ENCODE results near the gene KRTAP10-7.

Gene KRTAP10-7

DNA sequence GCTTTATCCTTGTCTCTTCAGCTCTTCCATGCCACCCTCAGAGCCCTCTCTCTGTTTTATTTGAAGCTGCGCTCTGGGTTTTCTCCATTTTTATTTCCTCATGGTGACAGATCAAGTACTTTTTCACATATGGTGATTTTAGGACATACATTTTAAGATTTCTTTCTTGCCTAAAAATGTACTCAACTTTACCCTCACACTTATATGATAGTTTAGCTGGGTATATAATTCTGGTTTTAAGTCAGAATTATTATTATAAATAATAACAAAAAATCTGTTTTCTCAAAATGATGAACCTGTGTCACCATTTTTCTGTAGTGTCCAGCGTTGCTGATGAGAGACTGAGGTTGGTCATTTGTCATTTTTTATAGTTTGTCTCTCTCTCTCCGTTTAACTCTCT is 19.2 kb upstream of the KRTAP10-7 start:
- no peaks in the 10 kb centered on the region for H4K20me1 ChIP-seq (ENCODE audit: insufficient read depth, low read length, poor library complexity, severe bottlenecking)
- H3K36me3 ChIP-seq (ENCODE audit: insufficient read depth, low read length): no peaks in the 10 kb centered on the region
- H3K27me3 ChIP-seq (ENCODE audit: insufficient read depth, low read length, poor library complexity, severe bottlenecking): no peaks in the 10 kb centered on the region
- no peaks in the 10 kb centered on the region for H3K79me2 ChIP-seq (ENCODE audit: insufficient read depth, low read length)
- no peaks in the 10 kb centered on the region for H3K4me1 ChIP-seq (ENCODE audit: insufficient read depth, low read length, poor library complexity, severe bottlenecking)
- H3K4me2 ChIP-seq (ENCODE audit: low read depth, low read length, poor library complexity, severe bottlenecking): no peak overlapping the region
- H3F3A ChIP-seq (ENCODE audit: low read depth): no peaks in the 10 kb centered on the region; the same call in 1 of the 2 replicates
- no peak overlapping the region for H3K9ac ChIP-seq (ENCODE audit: low read depth, low read length, poor library complexity, severe bottlenecking)
- TF ChIP-seq EZH2phosphoT487 (IDR thresholded peaks at IDR 0.05; ENCODE audit: borderline replicate concordance): no peak
- TF ChIP-seq CTCF (conservative IDR thresholded peaks at IDR 0.05; ENCODE audit: low read length): no peak
- H3K9me2 ChIP-seq (replicated peaks; ENCODE audit: low read depth, low read length): no peaks in the 10 kb centered on the region
- no peak overlapping the region for H3K4me3 ChIP-seq (ENCODE audit: low read length, poor library complexity, severe bottlenecking)
- peaks cover 6% of the 10 kb centered on the region; the same call in 1 of the 2 replicates for H3K9me3 ChIP-seq (ENCODE audit: insufficient read depth, low read depth, low read length)
- no peak overlapping the region for H2AFZ ChIP-seq (ENCODE audit: low read length)

DNA sequence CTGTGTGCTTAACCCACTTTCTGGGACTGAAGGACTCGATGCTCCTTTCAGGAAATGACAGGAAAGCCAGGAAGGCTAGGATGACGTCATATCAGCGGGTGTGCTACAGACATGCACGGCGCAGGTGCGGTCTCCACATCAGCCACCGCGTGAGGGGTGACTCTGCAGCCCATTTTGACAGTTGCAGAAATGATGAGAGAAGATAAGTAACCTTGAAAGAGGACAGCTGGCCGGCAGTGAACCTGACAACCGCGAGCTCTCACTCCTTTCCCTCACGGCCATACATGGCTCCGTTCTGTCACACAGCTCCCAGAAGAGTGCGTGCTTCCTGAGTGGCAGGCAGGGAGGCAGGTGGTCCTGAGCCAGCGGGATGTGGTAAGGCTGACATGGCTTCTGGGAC is 18.3 kb upstream of the KRTAP10-7 start:
- Histone ChIP-seq H3K79me2 (ENCODE audit: insufficient read depth, low read length) (no peaks in the 10 kb centered on the region), H3F3A (ENCODE audit: low read depth) (no peaks in the 10 kb centered on the region; the same call in 1 of the 2 replicates), H3K4me2 (ENCODE audit: low read depth, low read length, poor library complexity, severe bottlenecking) (no peak overlapping the region), H2AFZ (ENCODE audit: low read length) (no peak overlapping the region), H4K20me1 (ENCODE audit: insufficient read depth, low read length, poor library complexity, severe bottlenecking) (no peaks in the 10 kb centered on the region), H3K9me2 (replicated peaks; ENCODE audit: low read depth, low read length) (no peaks in the 10 kb centered on the region), H3K4me3 (ENCODE audit: low read length, poor library complexity, severe bottlenecking) (no peak overlapping the region), H3K9ac (ENCODE audit: low read depth, low read length, poor library complexity, severe bottlenecking) (no peak overlapping the region), H3K27me3 (ENCODE audit: insufficient read depth, low read length, poor library complexity, severe bottlenecking) (no peaks in the 10 kb centered on the region), H3K4me1 (ENCODE audit: insufficient read depth, low read length, poor library complexity, severe bottlenecking) (no peaks in the 10 kb centered on the region), H3K36me3 (ENCODE audit: insufficient read depth, low read length) (no peaks in the 10 kb centered on the region), H3K9me3 (ENCODE audit: insufficient read depth, low read depth, low read length) (peaks cover 6% of the 10 kb centered on the region; the same call in 1 of the 2 replicates)
- TF ChIP-seq CTCF (conservative IDR thresholded peaks at IDR 0.05; ENCODE audit: low read length) (no peak), EZH2phosphoT487 (IDR thresholded peaks at IDR 0.05; ENCODE audit: borderline replicate concordance) (no peak)

DNA sequence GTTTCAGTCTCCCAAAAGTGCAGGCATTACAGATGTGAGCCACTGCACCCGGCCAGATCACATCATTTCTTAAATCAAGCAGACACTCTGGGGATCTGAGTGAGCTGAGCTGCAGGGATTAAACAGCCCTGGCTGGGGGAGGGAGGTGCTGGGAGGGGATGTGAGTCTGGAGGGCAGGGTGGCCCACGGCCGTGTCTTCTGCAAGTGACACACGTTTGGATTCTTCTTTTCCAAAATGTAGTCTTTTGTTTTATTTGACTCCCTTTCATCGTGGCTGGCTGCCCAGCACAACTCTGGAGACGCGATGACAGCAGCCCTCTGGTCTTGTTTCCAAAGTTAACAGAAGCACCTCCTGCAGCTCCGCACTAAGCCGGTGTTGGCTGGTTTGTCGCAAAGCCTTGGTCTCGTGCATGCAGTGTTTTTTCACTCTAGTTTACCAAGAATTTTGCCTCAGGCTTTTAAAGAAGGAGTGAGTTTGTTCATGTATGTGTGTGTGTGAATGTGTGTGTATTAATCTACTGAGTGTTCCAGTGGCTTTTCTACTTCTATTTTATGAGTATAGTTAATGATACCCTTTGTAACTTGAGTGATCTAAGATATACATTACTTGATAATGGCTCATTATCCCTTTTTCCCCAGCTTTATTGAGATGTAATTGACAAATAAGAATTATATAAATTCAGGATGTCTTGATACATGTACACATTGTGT is 17.2 kb upstream of the KRTAP10-7 start:
- Histone ChIP-seq H3K36me3 (ENCODE audit: insufficient read depth, low read length) (no peaks in the 10 kb centered on the region), H2AFZ (ENCODE audit: low read length) (no peak overlapping the region), H3K9me2 (replicated peaks; ENCODE audit: low read depth, low read length) (no peaks in the 10 kb centered on the region), H3K9ac (ENCODE audit: low read depth, low read length, poor library complexity, severe bottlenecking) (no peak overlapping the region), H3K79me2 (ENCODE audit: insufficient read depth, low read length) (no peaks in the 10 kb centered on the region), H3K4me1 (ENCODE audit: insufficient read depth, low read length, poor library complexity, severe bottlenecking) (no peaks in the 10 kb centered on the region), H3K27me3 (ENCODE audit: insufficient read depth, low read length, poor library complexity, severe bottlenecking) (no peaks in the 10 kb centered on the region), H3K4me3 (ENCODE audit: low read length, poor library complexity, severe bottlenecking) (no peak overlapping the region), H3K4me2 (ENCODE audit: low read depth, low read length, poor library complexity, severe bottlenecking) (no peak overlapping the region), H3K9me3 (ENCODE audit: insufficient read depth, low read depth, low read length) (peaks cover 6% of the 10 kb centered on the region; the same call in 1 of the 2 replicates), H4K20me1 (ENCODE audit: insufficient read depth, low read length, poor library complexity, severe bottlenecking) (no peaks in the 10 kb centered on the region), H3F3A (ENCODE audit: low read depth) (no peaks in the 10 kb centered on the region; the same call in 1 of the 2 replicates)
- TF ChIP-seq EZH2phosphoT487 (IDR thresholded peaks at IDR 0.05; ENCODE audit: borderline replicate concordance) (no peak), CTCF (conservative IDR thresholded peaks at IDR 0.05; ENCODE audit: low read length) (no peak)

Measured in Loucy (cell line).